ENCODE results near the gene YIF1A.

DNA sequence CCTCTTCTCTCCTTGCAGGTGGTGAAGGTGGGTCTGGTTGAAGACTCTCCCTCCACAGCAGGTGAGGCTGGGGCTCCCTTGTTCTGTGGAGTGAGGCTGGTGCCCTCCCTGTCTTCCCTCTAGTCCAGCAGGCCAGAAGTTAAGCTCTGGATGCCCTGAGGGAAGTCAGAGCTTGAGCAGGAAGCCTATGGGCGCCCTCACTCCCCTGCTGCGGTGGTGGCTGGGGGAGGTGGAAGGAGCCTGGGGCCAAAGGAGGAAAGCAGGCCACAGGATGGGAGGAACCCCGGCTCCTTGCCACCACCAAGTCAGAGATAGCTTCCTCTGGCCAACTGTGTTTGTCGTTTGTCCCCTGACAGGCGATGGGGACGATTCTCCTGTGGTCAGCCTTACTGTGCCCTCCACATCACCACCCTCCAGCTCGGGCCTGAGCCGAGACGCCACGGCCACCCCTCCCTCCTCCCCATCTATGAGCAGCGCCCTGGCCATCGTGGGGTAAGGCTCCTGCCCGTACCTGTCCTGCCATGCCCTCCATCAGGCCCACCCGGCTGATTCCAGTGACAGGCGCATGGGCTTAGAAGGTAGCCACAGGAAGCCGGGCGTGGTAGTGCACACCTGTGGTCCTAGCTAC lies 50.0 kb downstream of the YIF1A start:
- no peak for TF ChIP-seq EZH2phosphoT487 (IDR thresholded peaks at IDR 0.05; ENCODE audit: borderline replicate concordance, low read depth, low read length)
- TF ChIP-seq, protein P1, sequence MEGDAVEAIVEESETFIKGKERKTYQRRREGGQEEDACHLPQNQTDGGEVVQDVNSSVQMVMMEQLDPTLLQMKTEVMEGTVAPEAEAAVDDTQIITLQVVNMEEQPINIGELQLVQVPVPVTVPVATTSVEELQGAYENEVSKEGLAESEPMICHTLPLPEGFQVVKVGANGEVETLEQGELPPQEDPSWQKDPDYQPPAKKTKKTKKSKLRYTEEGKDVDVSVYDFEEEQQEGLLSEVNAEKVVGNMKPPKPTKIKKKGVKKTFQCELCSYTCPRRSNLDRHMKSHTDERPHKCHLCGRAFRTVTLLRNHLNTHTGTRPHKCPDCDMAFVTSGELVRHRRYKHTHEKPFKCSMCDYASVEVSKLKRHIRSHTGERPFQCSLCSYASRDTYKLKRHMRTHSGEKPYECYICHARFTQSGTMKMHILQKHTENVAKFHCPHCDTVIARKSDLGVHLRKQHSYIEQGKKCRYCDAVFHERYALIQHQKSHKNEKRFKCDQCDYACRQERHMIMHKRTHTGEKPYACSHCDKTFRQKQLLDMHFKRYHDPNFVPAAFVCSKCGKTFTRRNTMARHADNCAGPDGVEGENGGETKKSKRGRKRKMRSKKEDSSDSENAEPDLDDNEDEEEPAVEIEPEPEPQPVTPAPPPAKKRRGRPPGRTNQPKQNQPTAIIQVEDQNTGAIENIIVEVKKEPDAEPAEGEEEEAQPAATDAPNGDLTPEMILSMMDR (conservative IDR thresholded peaks at IDR 0.05; ENCODE audit: low read length) = no peak
